HUES64 (cell line): ENCODE measurements around the gene HSBP1L1.

ENCODE experiments used
- H3K27ac ChIP-seq: 2 replicates; pipeline ENCODE4 v1.7.0; 2013; ENCODE audit warnings: low read depth, low read length, inconsistent platforms
- H3K27me3 ChIP-seq: 2 replicates; pipeline ENCODE4 v1.6.1; 2013; ENCODE audit warnings: mild to moderate bottlenecking, low read length; ENCODE audit not compliant: insufficient read depth
- H3K36me3 ChIP-seq: 2 replicates; pipeline ENCODE4 v1.6.1; 2013; ENCODE audit warnings: mild to moderate bottlenecking, low read length; ENCODE audit not compliant: insufficient read depth
- H3K4me1 ChIP-seq: 2 replicates; pipeline ENCODE4 v1.6.1; 2013; ENCODE audit warnings: mild to moderate bottlenecking, low read length, moderate library complexity; ENCODE audit not compliant: insufficient read depth
- H3K4me3 ChIP-seq: 2 replicates; pipeline ENCODE4 v1.5.1; 2013; ENCODE audit warnings: mild to moderate bottlenecking, low read length, moderate library complexity
- H3K9ac ChIP-seq: 2 replicates; pipeline ENCODE4 v1.6.1; 2013; ENCODE audit warnings: mild to moderate bottlenecking, low read depth, low read length
- H3K9me3 ChIP-seq: 2 replicates; pipeline ENCODE4 v1.6.1; 2013; ENCODE audit warnings: low read depth, low read length; ENCODE audit not compliant: insufficient read depth
- WGBS: fragments of 150-250, 120-280 bp; methylation state at CpG from one replicate; pipeline ENCODE4 v1.1.7; 2013; ENCODE audit warnings: missing lambda C conversion rate; 5-methylcytosine and 5-hydroxymethylcytosine counted together

Gene HSBP1L1

GRCh38 chr18:79932907-79933306, 31.5 kb upstream of the HSBP1L1 start:
- Histone ChIP-seq H3K27me3 (no peaks in the 10 kb centered on the region), H3K4me3 (no peak overlapping the region), H3K27ac (no peak overlapping the region), H3K36me3 (peaks cover 12% of the 10 kb centered on the region; the same call in 1 of the 2 replicates), H3K9ac (no peak overlapping the region), H3K4me1 (no peaks in the 10 kb centered on the region), H3K9me3 (peaks cover 35% of the 10 kb centered on the region)
- 88% methylated on average over 3 of the region's 3 CpGs for WGBS

DNA sequence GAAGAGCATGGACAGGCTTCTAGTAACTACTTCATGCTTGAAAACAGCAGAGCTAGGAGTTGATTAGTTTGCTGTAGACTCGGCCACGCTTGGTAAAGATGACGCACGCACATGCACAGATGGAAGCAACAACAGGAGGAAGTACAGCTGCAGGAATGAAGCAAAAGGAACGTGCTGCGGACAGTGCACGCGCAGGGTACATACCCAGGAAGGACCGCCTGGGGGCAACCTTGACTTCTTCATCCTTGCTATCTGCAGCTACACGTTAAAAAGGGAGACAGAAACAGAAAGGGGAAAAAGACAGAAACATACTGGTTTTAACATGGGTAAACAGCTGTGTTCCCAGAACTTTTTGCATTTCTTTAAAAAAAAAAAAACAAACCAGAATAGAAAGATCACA, 30.7 kb upstream of the HSBP1L1 start:
- Histone ChIP-seq H3K9ac (no peak overlapping the region), H3K4me1 (no peaks in the 10 kb centered on the region), H3K4me3 (no peak overlapping the region), H3K36me3 (peaks cover 12% of the 10 kb centered on the region; the same call in 1 of the 2 replicates), H3K9me3 (peaks cover 35% of the 10 kb centered on the region), H3K27ac (no peak overlapping the region), H3K27me3 (no peaks in the 10 kb centered on the region)
- WGBS: 67% methylated on average over 10 of the region's 10 CpGs

GRCh38 chr18:79934311-79935097, 29.9 kb upstream of the HSBP1L1 start:
- Histone ChIP-seq H3K4me3 (no peak overlapping the region), H3K9me3 (peaks cover 30% of the 10 kb centered on the region)

DNA sequence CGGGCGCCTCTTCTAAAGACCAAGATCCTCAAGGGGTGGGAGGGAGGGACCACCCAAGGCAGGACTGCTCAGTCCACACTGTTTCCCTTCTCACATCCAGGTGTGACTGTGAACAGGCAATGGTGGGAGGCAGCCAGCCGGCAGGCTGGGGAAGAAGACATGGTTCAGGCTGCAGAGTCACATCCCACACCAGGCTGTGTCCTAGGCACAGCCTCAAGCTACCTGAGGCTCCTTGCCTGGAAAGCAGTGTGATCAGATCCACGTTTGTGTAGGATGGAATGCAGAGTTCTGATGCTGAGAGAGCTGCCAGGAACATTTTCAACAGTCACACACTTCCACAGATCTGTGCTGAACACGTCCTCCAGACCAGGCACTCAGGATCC, 29.4 kb upstream of the HSBP1L1 start:
- 92% methylated on average over 5 of the region's 5 CpGs for WGBS
- Histone ChIP-seq H3K4me1 (no peaks in the 10 kb centered on the region), H3K9me3 (peaks cover 24% of the 10 kb centered on the region), H3K27me3 (no peaks in the 10 kb centered on the region), H3K36me3 (peaks cover 6% of the 10 kb centered on the region; the same call in 1 of the 2 replicates), H3K27ac (no peak overlapping the region), H3K9ac (no peak overlapping the region), H3K4me3 (no peak overlapping the region)

More at GRCh38 chr18:79934311-79935097, 29.9 kb upstream of the HSBP1L1 start:
- peaks cover 11% of the 10 kb centered on the region; the same call in 1 of the 2 replicates for H3K36me3 ChIP-seq
- H3K9ac ChIP-seq: no peak overlapping the region
- no peak overlapping the region for H3K27ac ChIP-seq
- no peaks in the 10 kb centered on the region for H3K27me3 ChIP-seq
- H3K4me1 ChIP-seq: no peaks in the 10 kb centered on the region
- WGBS: 88% methylated on average over 8 of the region's 8 CpGs

DNA sequence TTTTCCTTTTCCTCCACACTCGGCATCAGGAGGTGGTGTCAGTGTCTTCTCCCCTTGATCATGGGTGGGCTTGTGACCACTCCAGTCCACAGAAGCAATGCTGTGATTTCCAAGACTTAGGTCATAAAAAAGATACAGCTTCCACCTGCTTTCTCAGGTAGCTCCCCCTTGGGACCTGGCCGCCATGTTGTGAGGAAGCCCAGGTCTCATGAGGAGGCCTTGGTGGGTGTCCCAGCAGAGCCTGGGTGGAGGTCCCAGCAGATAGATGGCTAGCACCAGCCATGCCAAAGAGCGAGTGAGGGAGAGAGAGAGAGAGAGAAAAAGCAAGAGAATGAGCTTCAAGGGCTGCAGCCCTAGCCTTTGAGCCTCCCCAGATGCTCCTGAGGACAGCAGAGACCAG, 28.9 kb upstream of the HSBP1L1 start:
- peaks cover 3% of the 10 kb centered on the region; the same call in 1 of the 2 replicates for H3K36me3 ChIP-seq

GRCh38 chr18:79935925-79936324, 28.5 kb upstream of the HSBP1L1 start:
- Histone ChIP-seq H3K4me3 (no peak overlapping the region), H3K36me3 (peaks cover 2% of the 10 kb centered on the region; the same call in 1 of the 2 replicates), H3K4me1 (no peaks in the 10 kb centered on the region), H3K27me3 (no peaks in the 10 kb centered on the region), H3K27ac (no peak overlapping the region), H3K9ac (no peak overlapping the region), H3K9me3 (peaks cover 16% of the 10 kb centered on the region)
- 94% methylated on average over 6 of the region's 6 CpGs for WGBS

More for the DNA sequence above, 28.9 kb upstream of the HSBP1L1 start:
- no peak overlapping the region for H3K9ac ChIP-seq
- no peaks in the 10 kb centered on the region for H3K4me1 ChIP-seq
- 88% methylated on average over 3 of the region's 3 CpGs for WGBS
- no peak overlapping the region for H3K4me3 ChIP-seq
- no peaks in the 10 kb centered on the region for H3K27me3 ChIP-seq
- no peak overlapping the region for H3K27ac ChIP-seq
- peaks cover 20% of the 10 kb centered on the region for H3K9me3 ChIP-seq

DNA sequence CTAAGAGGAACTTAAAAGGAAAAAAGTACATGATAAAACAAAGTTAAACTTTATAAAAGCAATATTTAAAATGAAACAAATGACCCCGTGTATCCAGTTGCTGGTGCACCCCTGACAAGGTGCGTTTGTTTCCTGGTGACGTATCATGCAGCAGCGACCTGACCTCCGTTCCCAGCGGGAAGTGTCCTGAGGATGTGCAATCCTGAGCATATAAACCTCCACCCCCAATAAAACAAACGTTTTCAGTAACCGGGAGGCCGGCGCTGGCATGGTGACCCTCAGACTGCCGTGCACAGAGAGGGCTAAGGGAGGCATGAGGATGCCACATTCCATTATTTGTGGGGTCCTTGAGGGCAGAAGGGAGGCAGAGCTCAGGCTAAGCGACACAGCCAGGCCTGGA, 27.8 kb upstream of the HSBP1L1 start:
- Histone ChIP-seq H3K4me3 (no peak overlapping the region), H3K9ac (no peak overlapping the region), H3K36me3 (peaks cover 2% of the 10 kb centered on the region; the same call in 1 of the 2 replicates), H3K4me1 (no peaks in the 10 kb centered on the region), H3K9me3 (peaks cover 9% of the 10 kb centered on the region; the same call in 1 of the 2 replicates), H3K27ac (no peak overlapping the region), H3K27me3 (no peaks in the 10 kb centered on the region)
- 95% methylated on average over 12 of the region's 12 CpGs for WGBS

DNA sequence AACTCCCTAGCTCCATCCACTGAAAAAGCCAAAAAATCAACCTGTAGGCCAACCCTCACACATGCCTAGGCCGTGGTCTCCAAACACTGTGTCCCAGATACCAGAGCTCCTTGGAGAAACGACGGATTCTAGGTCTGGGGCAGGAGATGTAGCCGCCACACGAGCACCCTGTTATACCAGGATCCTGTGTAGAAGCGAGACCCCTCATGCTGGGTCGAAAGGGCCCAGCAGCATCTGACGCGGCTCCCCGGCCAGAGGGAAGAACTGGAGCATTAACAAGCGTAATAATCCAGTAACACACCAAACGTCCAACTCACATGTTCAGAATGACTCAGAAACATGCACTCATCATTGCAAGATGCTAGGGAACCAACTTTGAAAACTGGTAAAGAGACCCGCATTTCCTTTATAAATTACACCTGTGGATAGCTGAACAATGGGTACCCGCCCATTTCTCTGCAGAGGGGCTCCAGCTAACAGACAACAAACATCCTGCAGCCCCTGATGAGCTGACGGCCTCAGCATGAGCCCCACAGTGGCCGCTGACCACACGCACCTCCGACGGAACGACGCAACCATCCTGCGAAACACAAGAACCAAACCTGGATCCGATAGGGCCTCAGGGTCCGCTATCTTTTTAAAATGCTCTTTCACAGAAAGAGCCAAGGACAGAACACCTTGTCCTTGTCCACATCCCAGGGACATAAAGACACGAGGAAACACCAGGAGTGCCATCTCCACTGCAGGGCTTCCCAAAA, 27.2 kb upstream of the HSBP1L1 start:
- Histone ChIP-seq H3K4me1 (no peaks in the 10 kb centered on the region), H3K27me3 (no peaks in the 10 kb centered on the region), H3K36me3 (peaks cover 2% of the 10 kb centered on the region; the same call in 1 of the 2 replicates), H3K9me3 (peaks cover 9% of the 10 kb centered on the region; the same call in 1 of the 2 replicates), H3K9ac (no peak overlapping the region), H3K27ac (no peak overlapping the region), H3K4me3 (no peak overlapping the region)
- WGBS: 93% methylated on average over 25 of the region's 25 CpGs

- H3K9me3 ChIP-seq: 0 out of 2 replicates have a peak, but pooled peaks cover 1% of the 10 kb centered on the region
- H3K27ac ChIP-seq: no peak overlapping the region
- no peak overlapping the region for H3K9ac ChIP-seq
- 95% methylated on average over 9 of the region's 9 CpGs for WGBS
- no peak overlapping the region for H3K4me3 ChIP-seq
- H3K36me3 ChIP-seq: peaks cover 6% of the 10 kb centered on the region; the same call in 1 of the 2 replicates
- no peaks in the 10 kb centered on the region for H3K4me1 ChIP-seq
- no peaks in the 10 kb centered on the region for H3K27me3 ChIP-seq
These were observed 26.2 kb upstream of the HSBP1L1 start for GRCh38 chr18:79938196-79938595.

DNA sequence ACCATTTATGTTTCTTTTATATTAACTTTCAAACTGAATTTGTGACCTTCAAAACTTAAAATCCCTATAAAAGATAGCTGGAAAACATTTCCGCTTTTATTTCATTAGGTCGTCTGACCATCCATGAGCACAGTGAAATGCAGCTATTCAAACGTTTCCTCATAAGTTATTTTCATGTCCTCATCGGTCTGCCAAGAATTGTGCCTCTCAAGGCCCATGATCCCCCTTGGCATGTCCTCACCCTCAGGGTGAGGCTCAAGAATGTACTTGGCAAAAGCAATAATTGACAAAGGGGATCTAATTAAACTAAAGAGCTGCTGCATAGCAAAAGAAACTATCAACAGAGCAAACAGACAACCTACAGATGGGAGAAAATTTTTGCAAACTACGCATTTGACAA, 25.3 kb upstream of the HSBP1L1 start:
- H3K9me3 ChIP-seq: no peaks in the 10 kb centered on the region
- H3K36me3 ChIP-seq: peaks cover 6% of the 10 kb centered on the region; the same call in 1 of the 2 replicates
- no peaks in the 10 kb centered on the region for H3K27me3 ChIP-seq
- no peak overlapping the region for H3K4me3 ChIP-seq
- H3K27ac ChIP-seq: no peak overlapping the region
- no peak overlapping the region for H3K9ac ChIP-seq
- WGBS: 94% methylated on average over 5 of the region's 5 CpGs
- no peaks in the 10 kb centered on the region for H3K4me1 ChIP-seq
